ENCODE data around the gene MAT1A. TPM values are rescaled to one million over a fixed set of nuclear protein-coding genes. Genes with fewer than 3 reads are reported as not detected.

The MAT1A gene
- total and polyA plus RNA-seq, 2 of the 8 experiments (the other 6 are each of a cell fraction or from before 2014, with no cell fraction given) = 4.1 to 6.4 TPM

DNA sequence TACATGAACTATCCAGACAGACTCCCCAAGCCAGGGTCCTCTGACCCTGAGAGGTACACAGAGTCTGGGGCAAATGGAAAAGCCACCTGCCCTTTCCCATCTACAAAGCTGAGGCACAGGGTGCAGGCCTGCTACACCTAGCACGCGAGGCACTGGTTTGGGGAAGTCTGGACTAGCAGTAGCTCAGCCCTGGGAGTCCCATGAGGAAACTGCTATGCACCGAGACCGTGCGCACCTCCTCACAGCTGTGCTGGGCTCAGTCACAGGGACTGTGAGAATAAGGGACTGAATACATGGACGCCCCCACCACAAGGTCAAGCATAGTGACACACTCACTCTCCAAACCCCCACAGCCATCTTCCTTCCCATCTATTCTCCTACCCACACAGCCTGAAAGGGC is 8.2 kb downstream of the MAT1A start:
- H3K23me2 ChIP-seq (ENCODE audit: low read depth, low read length) = no peaks in the 10 kb centered on the region
- no peak overlapping the region for H4K8ac ChIP-seq (ENCODE audit: extremely low read depth, insufficient read depth, low read length)
- H3K9me3 ChIP-seq (ENCODE audit: insufficient read depth in 2 of 2, low read depth in 1 of 2, low read length in 1 of 2) = no peaks in the 10 kb centered on the region
- no peak overlapping the region for H3K23ac ChIP-seq (ENCODE audit: insufficient read length)
- WGBS, 2 experiments (ENCODE audit: extremely low coverage in 1 of 2, insufficient coverage in 1 of 2, insufficient read length in 1 of 2, insufficient replicate concordance in 2 of 2, low coverage in 1 of 2, low lambda C conversion rate in 2 of 2, missing lambda C conversion rate in 1 of 2) = 97% methylated on average over 6 of the region's 6 CpGs; no CpG with 5 or more reads in 1 of the 2 experiments
- H2BK15ac ChIP-seq (ENCODE audit: low read length) = no peak overlapping the region
- FAIRE-seq (no peak), DNase-seq (ENCODE audit: low read depth in 1 of 2, low spot score in 2 of 2) (no peak)
- no peak overlapping the region for H3K27ac ChIP-seq (ENCODE audit: low read depth, low read length)
- CTCF ChIA-PET (ENCODE audit: partially characterized antibody) = interaction anchor here (0.9 to 3.4 kb wide), 5 partner anchors 7 to 224 kb away, joined by 3 to 13 read pairs (median 4); partner anchors contain the start of gene MAT1A
- peaks cover 0 to 7% (median 0%) of the 10 kb centered on the region in 4 experiments; a peak in 2 of 7 replicates for H3K4me1 ChIP-seq (replicated peaks in 1 of 4; ENCODE audit: control insufficient read depth in 3 of 4, insufficient read depth in 4 of 4, low read length in 3 of 4)
- no peak overlapping the region for H3K4me2 ChIP-seq (ENCODE audit: insufficient read depth in 1 of 2, low read depth in 2 of 2, low read length in 2 of 2)
- H2BK12ac ChIP-seq (ENCODE audit: low read depth, low read length) = no peak overlapping the region
- no peak overlapping the region for H3K56ac ChIP-seq (replicated peaks; ENCODE audit: insufficient read length, low read depth, low read length)
- no peak overlapping the region for H4K91ac ChIP-seq (replicated peaks; ENCODE audit: insufficient read length, low read length)
- H3K18ac ChIP-seq (ENCODE audit: extremely low read depth, low read length) = no peak overlapping the region
- no peak overlapping the region; the same call in 1 of the 2 replicates for H2BK5ac ChIP-seq (ENCODE audit: low read depth, low read length)
- no peak overlapping the region for H2BK20ac ChIP-seq (ENCODE audit: low read length)
- H3K14ac ChIP-seq (ENCODE audit: insufficient read length) = no peak overlapping the region
- no peak overlapping the region for H2AFZ ChIP-seq (ENCODE audit: low read length)
- no peak overlapping the region for H2AK5ac ChIP-seq (ENCODE audit: low read depth, low read length)
- H3K4me3 ChIP-seq (ENCODE audit: extremely low read depth in 1 of 4, insufficient read depth in 2 of 4, low read depth in 3 of 4, low read length in 4 of 4) = no peak overlapping the region
- POLR2A ChIA-PET (ENCODE audit: partially characterized antibody) = no interaction called here
- no peak overlapping the region for H3K9ac ChIP-seq (replicated peaks in 1 of 4; ENCODE audit: extremely low read depth in 1 of 4, low read depth in 3 of 4, low read length in 3 of 4)
- H3K79me2 ChIP-seq (ENCODE audit: control insufficient read depth in 1 of 2, insufficient read depth in 2 of 2, low read length in 2 of 2) = no peaks in the 10 kb centered on the region
- H3K4ac ChIP-seq (replicated peaks; ENCODE audit: insufficient read length, low read depth, low read length) = no peak overlapping the region
- no peaks in the 10 kb centered on the region for H3K79me1 ChIP-seq (ENCODE audit: low read depth, low read length)
- H3K36me3 ChIP-seq (ENCODE audit: control insufficient read depth in 2 of 4, insufficient read depth in 4 of 4, low read length in 3 of 4) = no peaks in the 10 kb centered on the region
- no peak overlapping the region for H2BK120ac ChIP-seq (replicated peaks; ENCODE audit: low read depth, low read length)
- H4K20me1 ChIP-seq (replicated peaks in 1 of 2; ENCODE audit: control insufficient read depth in 1 of 2, insufficient read depth in 2 of 2, low read length in 2 of 2) = peaks cover 0 to 2% of the 10 kb centered on the region in 2 experiments
- no peaks in the 10 kb centered on the region; a peak in 2 of 7 replicates for H3K27me3 ChIP-seq (replicated peaks in 1 of 4; ENCODE audit: control insufficient read depth in 3 of 4, extremely low read depth in 1 of 4, insufficient read depth in 3 of 4, low read length in 3 of 4)
- no peak overlapping the region for H4K5ac ChIP-seq (ENCODE audit: insufficient read length, low read depth, low read length)
- TF ChIP-seq RBBP5 (IDR thresholded peaks at IDR 0.05; ENCODE audit: borderline replicate concordance, low read depth, low read length) (no peak), ZNF274 (IDR thresholded peaks at IDR 0.05; ENCODE audit: borderline replicate concordance, extremely low read depth, low read length) (no peak), ATF2 (IDR thresholded peaks at IDR 0.05; ENCODE audit: low read length) (no peak), TAF7 (optimal IDR thresholded peaks at IDR 0.05; ENCODE audit: borderline replicate concordance, low read depth, low read length) (no peak), SIRT6 (IDR thresholded peaks at IDR 0.05; ENCODE audit: low read length) (no peak), POLR2A (IDR thresholded peaks at IDR 0.05; ENCODE audit: control extremely low read depth in 1 of 2, low read depth in 2 of 2, low read length in 2 of 2) (no peak), SP4 (IDR thresholded peaks at IDR 0.05; ENCODE audit: low read length) (no peak), RFX5 (IDR thresholded peaks at IDR 0.05; ENCODE audit: borderline replicate concordance, low read depth, low read length) (no peak), POU5F1 (IDR thresholded peaks at IDR 0.05; ENCODE audit: low read depth, low read length) (no peak), CHD2 (IDR thresholded peaks at IDR 0.05; ENCODE audit: low read length) (no peak), BCL11A (IDR thresholded peaks at IDR 0.05; ENCODE audit: low read depth in 2 of 2, low read length in 2 of 2) (no peak)
- TF ChIP-seq, protein P1, sequence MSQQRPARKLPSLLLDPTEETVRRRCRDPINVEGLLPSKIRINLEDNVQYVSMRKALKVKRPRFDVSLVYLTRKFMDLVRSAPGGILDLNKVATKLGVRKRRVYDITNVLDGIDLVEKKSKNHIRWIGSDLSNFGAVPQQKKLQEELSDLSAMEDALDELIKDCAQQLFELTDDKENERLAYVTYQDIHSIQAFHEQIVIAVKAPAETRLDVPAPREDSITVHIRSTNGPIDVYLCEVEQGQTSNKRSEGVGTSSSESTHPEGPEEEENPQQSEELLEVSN (IDR thresholded peaks at IDR 0.05) = no peak
